NCI-H187 treated with DMSO at 0.1 percent for 48 hours (cell line): ENCODE measurements around the gene NIT1.
"Not testable (repeated sequence)": the region's sequence is repeated elsewhere in the genome, so short reads cannot be mapped to it uniquely, and the experiment has no call there.

Experiments
- DNase-seq: peaks from one replicate; lab custom pipeline; 2025; lab: John Stamatoyannopoulos, UW

NIT1 gene

DNA sequence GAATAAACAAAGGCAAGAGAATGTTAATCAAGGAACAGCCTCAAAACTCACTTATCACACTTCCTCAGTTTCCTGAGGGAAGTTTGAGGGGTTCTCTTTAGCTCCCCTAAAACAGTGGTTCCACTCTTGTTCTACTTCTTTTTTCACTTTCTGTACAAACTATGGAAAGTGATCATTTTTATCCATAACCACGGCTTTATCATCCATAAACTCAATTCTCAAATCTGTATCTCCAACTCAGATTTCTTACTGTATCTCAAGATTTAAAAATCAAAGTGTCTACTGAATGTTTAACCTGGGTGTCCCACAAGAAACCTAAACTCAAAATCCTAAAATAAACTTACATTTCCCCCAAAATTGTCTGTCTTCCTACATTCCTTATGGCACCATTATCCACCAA lies 4.0 kb upstream of the NIT1 start:
- DNase-seq, result no peak

GRCh38 chr1:161114556-161114955 lies 3.3 kb upstream of the NIT1 start:
- DNase-seq, result no peak

DNA sequence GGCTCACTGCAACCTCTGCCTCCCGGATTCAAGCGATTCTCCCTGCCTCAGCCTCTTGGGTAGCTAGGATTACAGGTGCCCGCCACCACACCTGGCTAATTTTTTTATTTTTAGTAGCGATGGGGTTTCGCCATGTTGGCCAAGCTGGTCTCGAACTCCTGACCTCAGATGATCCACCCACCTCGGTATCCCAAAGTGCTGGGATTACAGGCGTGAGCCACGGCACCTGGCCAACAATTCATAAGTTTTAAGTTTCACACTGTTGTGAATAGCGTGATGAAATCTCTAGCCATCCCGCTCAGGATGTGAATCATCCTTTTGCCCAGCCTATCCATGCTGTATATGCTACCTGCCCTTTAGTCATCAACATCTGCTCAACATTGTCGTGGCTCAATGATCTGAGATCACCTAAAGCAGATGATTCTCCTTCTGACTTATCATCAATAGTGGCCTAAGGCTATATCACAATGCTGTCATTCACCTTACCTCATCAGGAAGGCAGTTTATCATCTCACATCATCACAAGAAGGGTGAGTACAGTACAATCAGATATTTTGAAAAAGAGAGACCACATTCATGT lies 2.7 kb upstream of the NIT1 start:
- no peak for DNase-seq

GRCh38 chr1:161115961-161116360 lies 1.9 kb upstream of the NIT1 start:
- DNase-seq, result not testable (repeated sequence)

DNA sequence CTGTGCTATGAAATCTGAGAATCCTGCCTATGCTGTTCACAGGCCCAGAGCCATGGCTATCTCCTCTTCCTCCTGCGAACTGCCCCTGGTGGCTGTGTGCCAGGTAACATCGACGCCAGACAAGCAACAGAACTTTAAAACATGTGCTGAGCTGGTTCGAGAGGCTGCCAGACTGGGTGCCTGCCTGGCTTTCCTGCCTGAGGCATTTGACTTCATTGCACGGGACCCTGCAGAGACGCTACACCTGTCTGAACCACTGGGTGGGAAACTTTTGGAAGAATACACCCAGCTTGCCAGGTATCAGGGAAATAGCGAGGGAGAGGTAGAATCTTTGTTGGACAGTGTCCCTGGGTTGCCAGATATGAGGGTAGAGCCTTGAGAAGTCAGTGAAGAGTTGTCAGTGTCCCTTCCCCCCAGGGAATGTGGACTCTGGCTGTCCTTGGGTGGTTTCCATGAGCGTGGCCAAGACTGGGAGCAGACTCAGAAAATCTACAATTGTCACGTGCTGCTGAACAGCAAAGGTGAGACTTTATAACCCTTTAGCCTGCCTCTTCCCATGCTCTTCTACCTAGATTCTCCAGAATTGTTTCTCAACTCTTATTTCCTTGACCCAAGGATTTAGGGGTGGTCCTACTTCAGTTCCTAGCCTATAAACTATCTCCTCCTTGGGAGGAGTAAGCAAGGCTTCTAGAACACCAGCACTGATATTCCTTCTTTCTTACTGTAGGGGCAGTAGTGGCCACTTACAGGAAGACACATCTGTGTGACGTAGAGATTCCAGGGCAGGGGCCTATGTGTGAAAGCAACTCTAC lies 1.4 kb downstream of the NIT1 start:
- DNase-seq, result no peak

GRCh38 chr1:161121042-161121650 lies 3.2 kb downstream of the NIT1 start:
- no peak for DNase-seq

GRCh38 chr1:161121834-161122233 lies 3.9 kb downstream of the NIT1 start:
- no peak for DNase-seq

- DNase-seq, result no peak
These were observed 5.1 kb downstream of the NIT1 start for GRCh38 chr1:161122967-161123366.

DNA sequence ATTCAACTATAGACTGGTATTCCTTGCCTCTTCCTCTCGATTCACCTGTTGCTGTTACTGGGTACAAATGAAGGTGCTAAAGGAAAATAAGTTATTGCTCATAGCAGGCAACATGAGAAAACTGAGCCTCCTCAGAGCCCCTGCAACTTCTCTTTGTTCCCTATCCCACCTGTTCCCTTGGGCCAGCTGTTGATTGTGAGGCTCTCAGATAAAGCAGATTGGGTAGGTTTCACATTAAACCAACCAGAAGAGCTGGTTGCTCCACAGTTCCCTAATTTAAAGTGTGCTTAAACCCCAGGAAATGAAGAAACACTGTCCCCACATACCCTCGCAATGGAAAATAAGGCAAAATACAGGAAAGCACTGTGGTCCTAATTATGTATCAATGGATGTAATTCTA lies 9.7 kb downstream of the NIT1 start:
- no peak for DNase-seq

DNA sequence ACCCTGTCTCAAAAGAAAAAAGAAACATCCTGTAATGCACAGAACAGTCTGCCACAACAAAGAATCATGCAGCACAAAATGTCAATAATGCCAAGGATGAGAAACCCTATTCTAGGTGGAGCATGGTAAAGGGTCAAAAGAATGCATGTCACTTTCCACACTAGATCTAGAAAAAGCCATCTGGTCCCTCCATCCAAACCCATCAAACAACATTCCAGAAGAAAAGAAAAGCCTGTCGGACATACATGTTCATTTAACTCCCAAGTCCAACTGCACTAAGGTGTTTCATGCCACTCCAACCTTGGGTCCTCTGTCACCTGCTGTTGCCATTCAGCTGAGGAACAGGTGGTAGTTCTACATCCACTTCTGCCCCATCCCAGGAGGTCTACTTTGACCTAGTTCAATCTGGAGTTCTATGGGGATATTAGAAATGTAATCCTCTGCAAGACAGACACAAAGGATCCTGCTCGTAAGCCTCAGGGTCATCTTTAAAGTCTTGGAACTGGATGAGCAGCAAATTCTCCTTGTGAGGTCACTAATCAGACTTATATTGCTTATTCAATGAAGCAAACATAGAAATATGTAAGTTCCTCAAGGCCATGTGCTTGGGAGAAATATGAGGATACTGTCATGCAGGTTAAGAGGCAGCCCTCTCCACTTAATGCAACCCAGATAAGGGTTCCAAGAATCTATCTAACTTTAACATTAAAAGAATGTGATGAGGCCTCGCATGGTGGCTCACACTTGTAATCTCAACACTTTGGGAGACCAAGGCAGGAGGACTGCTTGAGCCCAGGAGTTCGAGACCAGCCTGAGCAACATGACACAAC lies 10.9 kb downstream of the NIT1 start:
- no peak for DNase-seq

- no peak for DNase-seq
These were observed 12.4 kb downstream of the NIT1 start for GRCh38 chr1:161130266-161130665.

DNA sequence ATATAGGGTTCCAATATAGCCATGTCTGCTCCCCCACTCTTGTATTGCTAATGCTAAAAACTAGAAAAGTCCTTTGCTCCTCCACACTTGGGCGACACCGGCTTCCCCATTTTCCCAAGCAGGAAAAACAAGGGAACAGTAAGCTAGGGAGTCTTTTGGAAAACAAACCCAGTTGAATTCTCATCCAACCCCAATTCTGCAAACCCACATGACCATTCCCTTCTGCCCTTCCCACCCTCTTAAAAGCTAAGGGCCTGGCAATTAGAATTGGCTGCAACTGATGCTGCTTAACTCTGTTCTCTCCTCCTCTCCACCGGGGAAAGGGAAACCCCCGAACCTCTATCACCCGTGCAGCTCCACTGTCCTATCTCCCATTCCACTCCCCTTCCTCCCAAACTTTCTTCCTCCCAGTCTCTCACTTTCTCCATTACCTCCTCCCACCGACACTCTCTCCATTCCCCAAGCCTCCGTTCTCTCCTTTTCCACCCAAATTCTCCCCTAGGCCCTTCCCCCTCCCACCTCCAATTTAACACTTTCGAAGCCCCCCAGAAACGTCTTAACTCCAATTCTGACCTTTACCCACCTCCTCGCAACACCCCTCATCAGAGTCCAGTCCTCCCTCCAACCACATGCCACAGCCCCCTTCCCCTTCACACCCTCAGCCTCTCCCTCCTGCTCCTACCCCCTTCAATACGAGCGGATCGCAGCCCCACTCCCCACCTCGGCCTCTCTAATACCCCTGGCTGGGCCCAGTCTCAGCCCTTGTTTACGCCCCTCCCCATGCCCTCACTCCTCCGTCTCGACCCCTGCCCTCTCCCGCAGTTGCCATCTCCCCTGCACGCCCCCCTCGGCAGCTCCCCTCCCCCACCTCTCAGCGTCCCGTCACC lies 13.9 kb downstream of the NIT1 start:
- no peak for DNase-seq

DNA sequence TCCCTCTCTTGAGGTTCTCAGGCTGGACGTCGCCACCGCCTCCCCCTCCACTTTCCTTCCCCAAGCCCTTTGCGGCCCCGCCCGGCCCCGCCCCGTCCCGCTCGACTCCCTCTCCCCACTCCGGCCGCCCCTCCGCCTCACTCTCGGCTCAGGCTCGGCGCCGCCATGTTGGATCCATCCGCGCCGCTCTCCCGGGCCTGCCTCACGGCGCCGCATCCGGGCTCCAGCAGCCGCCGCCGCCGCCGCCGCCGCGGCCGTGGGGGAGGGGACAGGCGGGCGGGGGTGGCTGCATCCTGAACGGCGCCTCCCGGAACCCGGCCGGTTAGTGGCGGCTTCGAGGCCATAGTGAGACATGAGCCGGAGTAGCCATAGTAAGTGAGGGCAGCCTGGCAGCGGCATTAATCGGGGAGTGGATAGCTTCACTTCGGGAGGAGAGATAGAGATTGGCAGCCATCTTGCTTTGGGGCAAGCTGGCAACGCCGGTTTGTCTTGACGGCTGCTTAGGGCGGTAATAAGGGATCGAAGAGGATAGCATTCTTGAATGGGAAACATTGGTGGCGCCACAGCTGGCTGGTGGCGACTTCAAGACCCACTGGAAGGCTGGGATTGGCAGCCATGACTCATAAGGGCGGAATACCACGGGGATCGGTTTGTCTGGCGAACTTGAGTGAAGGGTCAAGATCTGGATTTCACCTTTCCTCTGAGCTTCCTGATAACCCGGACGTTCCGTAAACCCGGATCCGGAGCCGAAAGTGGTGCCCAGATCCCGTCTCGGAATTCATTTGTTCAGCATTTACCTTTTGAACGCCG lies 14.7 kb downstream of the NIT1 start, which contains the start of gene DEDD:
DEDD (minus strand) TSS at position 258 of the 810 bp plus-strand sequence. CDS start 8,205 bp downstream, outside the sequence.
- DNase-seq, result peak; percentile 100

- no peak for DNase-seq
These were observed 15.4 kb downstream of the NIT1 start for GRCh38 chr1:161133220-161133740.

- no peak for DNase-seq
These were observed 20.0 kb downstream of the NIT1 start for GRCh38 chr1:161137881-161138280.

DNA sequence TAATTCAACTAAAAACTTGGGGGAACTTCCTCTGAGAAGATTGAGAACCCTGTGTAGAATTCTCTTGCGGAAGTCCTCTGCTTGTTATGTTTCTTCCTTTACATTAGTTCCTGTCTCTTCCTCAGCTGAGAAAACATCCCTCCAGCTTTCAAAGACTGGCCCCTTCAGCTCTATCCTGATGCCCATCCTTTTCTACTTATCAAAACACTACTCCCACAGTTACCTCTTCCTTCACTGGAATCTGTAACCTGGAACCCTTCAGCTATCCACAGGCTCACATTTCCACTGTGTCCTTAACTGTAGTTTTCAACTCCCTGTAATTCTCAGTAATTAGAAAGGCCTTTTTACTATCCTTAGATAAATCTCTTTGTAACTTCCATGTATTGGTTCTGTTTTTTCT lies 20.5 kb downstream of the NIT1 start:
- no peak for DNase-seq

DNA sequence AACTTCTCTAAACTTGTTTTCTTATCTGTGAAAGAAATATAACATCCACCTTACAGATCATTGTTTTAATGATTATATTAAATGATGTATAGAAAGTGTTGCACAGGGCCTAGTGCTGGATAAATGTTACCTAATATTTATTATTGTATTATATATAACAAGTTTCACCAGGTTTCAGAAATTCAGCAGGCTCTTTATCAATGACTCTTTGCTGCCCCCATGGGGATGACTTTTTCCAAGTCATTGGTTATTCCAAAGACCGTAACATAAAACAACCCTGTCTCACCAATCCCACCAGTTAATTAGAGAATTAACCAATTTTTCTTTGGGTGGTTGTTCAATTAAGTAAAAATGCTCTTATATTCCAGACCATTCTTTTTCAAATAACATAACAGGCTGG lies 21.9 kb downstream of the NIT1 start:
- no peak for DNase-seq

DNA sequence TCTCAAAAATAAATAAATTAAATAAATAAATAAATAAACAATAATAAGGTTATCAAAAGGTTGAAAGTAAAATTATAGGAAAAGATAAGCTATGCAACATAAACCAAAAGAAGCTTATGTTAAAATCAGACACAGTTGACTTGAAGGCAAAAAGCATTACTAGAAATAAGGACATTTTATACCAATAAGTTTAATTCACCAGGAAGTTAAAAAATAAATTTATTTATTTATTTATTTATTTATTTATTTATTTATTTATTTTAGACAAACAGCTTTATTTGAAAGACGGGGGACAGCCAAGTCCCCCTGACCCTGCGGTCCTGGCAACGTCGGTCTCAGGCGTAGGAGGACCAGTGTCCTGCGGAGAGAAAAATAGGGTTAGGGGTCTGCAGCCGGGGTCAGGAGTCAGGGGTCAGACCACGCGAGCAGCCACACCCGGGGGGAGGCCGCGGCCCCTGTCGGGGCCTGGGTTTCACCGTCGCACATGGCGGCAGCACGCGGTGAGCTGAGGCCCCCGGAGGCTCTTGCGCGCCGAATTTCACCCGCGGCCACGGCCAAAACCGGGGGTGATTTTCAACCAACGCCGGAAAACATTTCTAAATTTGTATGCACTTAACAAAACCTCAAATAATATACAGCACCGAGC lies 23.0 kb downstream of the NIT1 start:
- no peak for DNase-seq

DNA sequence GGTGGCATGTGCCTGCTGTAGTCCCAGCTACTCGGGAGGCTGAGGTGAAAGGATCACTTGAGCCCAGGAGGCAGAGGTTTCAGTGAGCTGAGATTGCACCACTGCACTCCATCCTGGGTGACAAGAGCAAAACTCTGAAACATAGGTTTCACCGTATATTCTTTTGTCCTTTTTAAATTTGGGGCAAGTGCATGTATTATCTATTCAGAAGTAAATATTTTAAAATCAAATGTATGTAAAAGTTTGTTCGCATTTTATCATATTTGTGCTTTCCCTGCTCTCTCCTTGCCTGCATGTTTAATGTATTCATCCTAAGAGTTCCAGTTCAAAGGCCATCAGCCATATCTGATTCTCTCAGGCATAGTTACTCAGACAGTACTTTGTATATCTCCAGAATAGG lies 27.9 kb downstream of the NIT1 start:
- DNase-seq, result no peak

DNA sequence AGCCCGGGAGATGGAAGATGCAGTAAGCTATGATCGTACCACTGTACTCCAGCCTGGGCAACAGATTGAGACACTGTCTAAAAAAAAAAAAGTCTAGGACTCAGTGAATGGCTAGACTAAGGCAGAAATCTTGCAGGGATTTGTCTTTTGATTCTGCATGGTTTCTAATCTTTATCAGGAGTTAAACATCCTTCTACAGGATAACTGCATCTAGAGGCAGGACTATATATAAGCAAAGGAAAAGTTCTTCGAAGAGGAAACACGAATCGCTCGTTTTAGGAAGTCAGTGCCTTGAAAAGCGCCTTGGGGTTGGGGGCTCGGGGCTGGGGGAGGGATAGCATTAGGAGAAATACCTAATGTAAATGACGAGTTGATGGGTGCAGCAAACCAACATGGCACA lies 35.3 kb downstream of the NIT1 start:
- no peak for DNase-seq
